RWPE2 (cell line): ENCODE results near the gene OBSCN.
A peak's percentile ranks its signal among the peaks of the same experiment; 100 is the strongest.

Source experiments
- ATAC-seq: fragments of 200-7000 bp; cut with Tn5 transposase; 3 replicates; pipeline ENCODE4 v1.9.1; 2021; ENCODE audit warnings: low read depth
- DNase-seq: peaks from one replicate; pipeline ENCODE4 v3.0.0-alpha.2; 2020; ENCODE audit warnings: low spot score
- H3K27ac ChIP-seq: fragments of 450-650 bp; 2 replicates; pipeline ENCODE4 v1.5.1; 2017; ENCODE audit warnings: mild to moderate bottlenecking; ENCODE audit not compliant: poor library complexity, severe bottlenecking
- H3K27me3 ChIP-seq: fragments of 250-450 bp; sonication (Bioruptor Pico); 2 replicates; pipeline ENCODE4 v1.5.1; 2021; ENCODE audit warnings: mild to moderate bottlenecking, moderate library complexity; ENCODE audit not compliant: insufficient read depth, poor library complexity, severe bottlenecking
- H3K36me3 ChIP-seq: fragments of 250-450 bp; sonication (Bioruptor Pico); 2 replicates; pipeline ENCODE4 v1.5.1; 2020; ENCODE audit warnings: low read depth, mild to moderate bottlenecking, moderate library complexity
- H3K4me1 ChIP-seq: fragments of 250-450 bp; sonication (Bioruptor Pico); 2 replicates; pipeline ENCODE4 v1.5.1; 2021; ENCODE audit warnings: mild to moderate bottlenecking, moderate library complexity; ENCODE audit not compliant: insufficient read depth, poor library complexity, severe bottlenecking
- H3K4me3 ChIP-seq: fragments of 250-450 bp; sonication (Bioruptor Pico); 2 replicates; pipeline ENCODE4 v1.5.1; 2021; ENCODE audit warnings: mild to moderate bottlenecking, moderate library complexity; ENCODE audit not compliant: severe bottlenecking
- H3K9me3 ChIP-seq: fragments of 250-450 bp; sonication (Bioruptor Pico); 2 replicates; pipeline ENCODE4 v1.5.1; 2021; ENCODE audit warnings: mild to moderate bottlenecking, moderate library complexity; ENCODE audit not compliant: severe bottlenecking
- TF ChIP-seq, protein P1 (sequence below): fragments of 450-650 bp; IDR thresholded peaks from one replicate; pipeline ENCODE4 v1.5.1; 2017; ENCODE audit warnings: mild to moderate bottlenecking, moderate library complexity; ENCODE audit not compliant: poor library complexity, severe bottlenecking

Gene OBSCN

GRCh38 chr1:228350831-228351781 is 143.3 kb downstream of the OBSCN start:
- Histone ChIP-seq H3K27me3 (no peaks in the 10 kb centered on the region), H3K4me1 (no peaks in the 10 kb centered on the region), H3K9me3 (no peaks in the 10 kb centered on the region), H3K27ac (no peak overlapping the region), H3K4me3 (no peak overlapping the region), H3K36me3 (no peaks in the 10 kb centered on the region)
- TF ChIP-seq, protein P1, sequence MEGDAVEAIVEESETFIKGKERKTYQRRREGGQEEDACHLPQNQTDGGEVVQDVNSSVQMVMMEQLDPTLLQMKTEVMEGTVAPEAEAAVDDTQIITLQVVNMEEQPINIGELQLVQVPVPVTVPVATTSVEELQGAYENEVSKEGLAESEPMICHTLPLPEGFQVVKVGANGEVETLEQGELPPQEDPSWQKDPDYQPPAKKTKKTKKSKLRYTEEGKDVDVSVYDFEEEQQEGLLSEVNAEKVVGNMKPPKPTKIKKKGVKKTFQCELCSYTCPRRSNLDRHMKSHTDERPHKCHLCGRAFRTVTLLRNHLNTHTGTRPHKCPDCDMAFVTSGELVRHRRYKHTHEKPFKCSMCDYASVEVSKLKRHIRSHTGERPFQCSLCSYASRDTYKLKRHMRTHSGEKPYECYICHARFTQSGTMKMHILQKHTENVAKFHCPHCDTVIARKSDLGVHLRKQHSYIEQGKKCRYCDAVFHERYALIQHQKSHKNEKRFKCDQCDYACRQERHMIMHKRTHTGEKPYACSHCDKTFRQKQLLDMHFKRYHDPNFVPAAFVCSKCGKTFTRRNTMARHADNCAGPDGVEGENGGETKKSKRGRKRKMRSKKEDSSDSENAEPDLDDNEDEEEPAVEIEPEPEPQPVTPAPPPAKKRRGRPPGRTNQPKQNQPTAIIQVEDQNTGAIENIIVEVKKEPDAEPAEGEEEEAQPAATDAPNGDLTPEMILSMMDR: no peak
- ATAC-seq (no peak), DNase-seq (peak; percentile 28)

- no peaks in the 10 kb centered on the region for H3K27me3 ChIP-seq
- H3K9me3 ChIP-seq: no peaks in the 10 kb centered on the region
- H3K27ac ChIP-seq: no peak overlapping the region
- no peak for ATAC-seq
- no peaks in the 10 kb centered on the region for H3K36me3 ChIP-seq
- no peaks in the 10 kb centered on the region for H3K4me1 ChIP-seq
- DNase-seq: peak; percentile 15
- H3K4me3 ChIP-seq: no peak overlapping the region
- TF ChIP-seq, protein P1: no peak
Observed at GRCh38 chr1:228351850-228352249, 144.0 kb downstream of the OBSCN start.

- H3K9me3 ChIP-seq: no peaks in the 10 kb centered on the region
- no peak for DNase-seq
- no peaks in the 10 kb centered on the region for H3K4me1 ChIP-seq
- no peaks in the 10 kb centered on the region for H3K27me3 ChIP-seq
- TF ChIP-seq, protein P1: no peak
- H3K27ac ChIP-seq: no peak overlapping the region
- H3K4me3 ChIP-seq: no peak overlapping the region
- ATAC-seq: no peak
- no peaks in the 10 kb centered on the region for H3K36me3 ChIP-seq
Observed at GRCh38 chr1:228352677-228353481, 145.0 kb downstream of the OBSCN start.

- Histone ChIP-seq H3K4me1 (no peaks in the 10 kb centered on the region), H3K4me3 (no peak overlapping the region), H3K27me3 (no peaks in the 10 kb centered on the region), H3K27ac (no peak overlapping the region), H3K36me3 (no peaks in the 10 kb centered on the region), H3K9me3 (no peaks in the 10 kb centered on the region)
- DNase-seq (no peak), ATAC-seq (no peak)
- TF ChIP-seq, protein P1: no peak
Observed at GRCh38 chr1:228353601-228354371, 145.9 kb downstream of the OBSCN start.
